Measurements from ENCODE around the gene LINGO1. TPM values are rescaled to one million over a fixed set of nuclear protein-coding genes. Genes with fewer than 3 reads are reported as not detected.

The LINGO1 gene
- total RNA-seq, 4 donors from 2014 or later: 0.42 to 4.4 (median 1.5) TPM

DNA sequence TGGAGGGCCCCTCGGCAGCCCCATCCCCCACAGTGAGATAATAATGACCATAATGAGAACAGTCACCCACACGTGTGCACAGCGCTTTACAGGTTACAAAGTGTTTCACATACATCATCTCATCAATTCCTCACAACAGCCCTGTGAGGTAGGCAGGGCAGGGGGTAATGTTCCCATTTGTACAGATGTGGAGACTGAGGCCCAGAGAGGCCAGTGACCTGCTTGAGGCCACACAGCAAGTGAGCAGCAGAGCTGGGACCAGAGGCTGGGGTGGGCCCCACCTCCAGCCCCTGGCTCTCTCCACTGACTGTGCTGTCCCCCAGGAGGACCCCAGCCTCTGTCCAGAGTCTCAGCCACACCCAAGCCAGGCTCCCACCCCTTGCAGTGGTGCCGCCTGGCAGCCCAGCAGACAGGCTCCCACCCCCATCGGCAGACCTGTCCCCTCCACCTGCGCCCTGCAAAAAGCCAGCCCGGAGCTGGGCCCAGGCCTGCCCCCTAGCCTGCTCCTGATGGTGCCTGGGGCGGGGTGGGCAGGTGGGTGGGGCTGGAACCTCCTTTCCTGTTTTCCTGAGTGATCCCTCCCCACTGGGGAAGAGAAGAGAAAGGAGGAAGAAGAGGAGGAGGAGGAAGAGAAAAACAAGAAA is 19.6 kb downstream of the LINGO1 start:
- 65 to 70% methylated on average over 5 to 8 of the region's 8 CpGs for WGBS, 2 donors
- H3K4me3 ChIP-seq (ENCODE audit: low read depth, poor library complexity, severe bottlenecking): no peak overlapping the region
- intact Hi-C loops (cut with DNase I; ENCODE audit: low total_unique reads): no loop called here
- DNase-seq (ENCODE audit: low spot score in 2 of 2): no peak
- TF ChIP-seq CTCF (IDR thresholded peaks at IDR 0.05): no peak
- TF ChIP-seq POLR2A (IDR thresholded peaks at IDR 0.05): no peak

- no peak for DNase-seq (ENCODE audit: low spot score in 2 of 2)
- H3K4me3 ChIP-seq (ENCODE audit: low read depth, poor library complexity, severe bottlenecking): no peak overlapping the region
- TF ChIP-seq CTCF (IDR thresholded peaks at IDR 0.05) (no peak), POLR2A (IDR thresholded peaks at IDR 0.05) (no peak)
- intact Hi-C loops (cut with DNase I; ENCODE audit: low total_unique reads): no loop called here
- 42 to 50% methylated on average over 9 to 10 of the region's 10 CpGs for WGBS, 2 donors
These were observed 20.9 kb downstream of the LINGO1 start for GRCh38 chr15:77611767-77612166.

GRCh38 chr15:77610731-77611130 is 22.0 kb downstream of the LINGO1 start:
- TF ChIP-seq CTCF (IDR thresholded peaks at IDR 0.05) (no peak), POLR2A (IDR thresholded peaks at IDR 0.05) (no peak)
- H3K4me3 ChIP-seq (ENCODE audit: low read depth, poor library complexity, severe bottlenecking): no peak overlapping the region
- WGBS, 2 donors: 73 to 75% methylated on average over 9 of the region's 9 CpGs
- intact Hi-C loops (cut with DNase I; ENCODE audit: low total_unique reads): no loop called here
- DNase-seq (ENCODE audit: low spot score in 2 of 2): no peak

DNA sequence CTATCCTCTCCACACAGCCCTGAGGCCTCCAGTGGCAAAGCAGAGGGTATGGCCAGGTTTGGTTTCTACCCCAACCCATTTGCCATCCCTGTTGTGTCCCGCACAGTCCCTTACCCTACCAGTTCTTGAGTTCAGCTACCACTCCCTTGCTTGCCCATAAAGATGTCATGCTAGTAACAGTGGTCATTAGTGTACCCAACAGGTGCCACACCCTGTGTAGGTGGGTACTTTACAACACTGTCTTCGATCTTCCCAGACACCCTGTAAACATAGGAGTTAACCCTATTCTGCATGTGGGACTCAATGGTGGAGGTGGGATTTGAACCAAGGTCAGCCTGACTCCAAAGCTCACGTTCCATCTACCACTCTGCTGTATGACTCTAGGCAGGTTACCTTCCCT is 23.2 kb downstream of the LINGO1 start:
- no peak for DNase-seq (ENCODE audit: low spot score in 2 of 2)
- TF ChIP-seq POLR2A (IDR thresholded peaks at IDR 0.05): no peak
- TF ChIP-seq CTCF (IDR thresholded peaks at IDR 0.05): no peak
- no peak overlapping the region for H3K4me3 ChIP-seq (ENCODE audit: low read depth, poor library complexity, severe bottlenecking)
- intact Hi-C loops (cut with DNase I; ENCODE audit: low total_unique reads): no loop called here
- 66 to 86% methylated on average over 3 of the region's 3 CpGs for WGBS, 2 donors

DNA sequence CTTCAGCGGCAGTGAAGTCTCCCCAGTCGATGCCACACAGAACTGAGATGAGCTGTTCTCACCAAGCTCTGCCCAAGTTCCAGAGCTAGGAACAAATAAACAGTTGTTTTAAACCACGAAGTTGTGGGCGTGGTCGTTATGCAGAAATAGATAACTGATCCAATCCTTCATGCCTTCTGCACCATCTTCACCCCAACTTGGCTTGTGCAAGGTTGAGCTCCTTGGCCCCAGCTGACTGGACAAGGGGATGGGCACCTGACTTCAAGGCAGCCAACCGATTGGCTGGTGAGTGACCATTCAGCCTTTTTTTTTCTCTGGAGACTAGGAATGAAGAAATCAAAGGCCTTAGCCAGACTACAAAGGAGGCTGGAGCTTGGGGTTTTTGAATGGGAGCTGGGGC is 23.9 kb downstream of the LINGO1 start:
- H3K4me3 ChIP-seq (ENCODE audit: low read depth, poor library complexity, severe bottlenecking): no peak overlapping the region
- no peak for DNase-seq (ENCODE audit: low spot score in 2 of 2)
- intact Hi-C loops (cut with DNase I; ENCODE audit: low total_unique reads): no loop called here
- TF ChIP-seq POLR2A (IDR thresholded peaks at IDR 0.05) (no peak), CTCF (IDR thresholded peaks at IDR 0.05) (no peak)
- WGBS, 2 donors: 65 to 75% methylated on average over 6 of the region's 6 CpGs

- WGBS, 2 donors: 89 to 92% methylated on average over 5 of the region's 5 CpGs
- H3K4me3 ChIP-seq (ENCODE audit: low read depth, poor library complexity, severe bottlenecking): no peak overlapping the region
These were observed 24.8 kb downstream of the LINGO1 start for GRCh38 chr15:77607894-77608261.

More at GRCh38 chr15:77607894-77608261, 24.8 kb downstream of the LINGO1 start:
- DNase-seq (ENCODE audit: low spot score in 2 of 2): no peak
- TF ChIP-seq POLR2A (IDR thresholded peaks at IDR 0.05) (no peak), CTCF (IDR thresholded peaks at IDR 0.05) (no peak)
- intact Hi-C loops (cut with DNase I; ENCODE audit: low total_unique reads): no loop called here
